Stimulated activated CD4-positive, alpha-beta T cell treated with anti-CD3 and anti-CD28 coated beads, Interleukin-1b, Interleukin-23, amount 100 ng/mL, for 1 hour (primary cell): ENCODE data around the gene RAB28.

Source experiments
- DNase-seq, 2 donors: peaks; one replicate each; pipeline ENCODE4 v3.0.0-alpha.2; 2020; ENCODE audit warnings: low read depth in 2 of 2

The RAB28 gene

DNA sequence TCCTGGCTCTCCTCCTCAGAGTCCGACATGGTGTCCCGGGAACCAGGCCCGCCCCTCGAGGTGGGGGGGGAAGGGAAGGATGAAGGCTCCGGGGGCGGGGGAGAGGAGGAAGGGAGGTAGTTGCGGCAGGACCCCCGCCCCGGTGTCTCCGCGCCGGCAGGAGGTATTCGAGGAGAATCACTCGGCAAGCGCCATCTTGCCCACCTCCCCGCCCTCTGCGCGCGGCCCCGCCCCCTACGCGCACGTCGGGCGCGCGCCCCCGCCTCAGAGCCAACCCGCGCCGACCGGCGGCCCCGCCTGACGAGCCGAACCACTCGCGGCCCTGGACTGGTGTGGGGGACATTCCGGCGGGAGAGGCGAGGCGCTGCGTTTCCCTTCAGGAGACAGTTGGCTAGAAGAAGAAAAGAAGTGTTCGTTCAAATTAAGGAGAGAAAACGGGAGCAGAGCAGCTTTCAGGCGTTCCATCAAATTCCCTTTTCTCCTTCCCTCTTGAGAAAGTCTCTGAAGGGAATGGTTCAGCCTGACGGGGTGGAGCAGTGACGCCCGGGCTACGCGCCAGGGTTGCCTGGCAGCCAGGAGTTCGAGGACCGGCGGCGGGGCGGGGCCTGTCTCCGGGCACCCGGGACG, at the start of gene RAB28:
TSS of gene RAB28 (minus strand) at position 219 of the 627 bp plus-strand sequence.
- peak; percentile 73 to 87 for DNase-seq

DNA sequence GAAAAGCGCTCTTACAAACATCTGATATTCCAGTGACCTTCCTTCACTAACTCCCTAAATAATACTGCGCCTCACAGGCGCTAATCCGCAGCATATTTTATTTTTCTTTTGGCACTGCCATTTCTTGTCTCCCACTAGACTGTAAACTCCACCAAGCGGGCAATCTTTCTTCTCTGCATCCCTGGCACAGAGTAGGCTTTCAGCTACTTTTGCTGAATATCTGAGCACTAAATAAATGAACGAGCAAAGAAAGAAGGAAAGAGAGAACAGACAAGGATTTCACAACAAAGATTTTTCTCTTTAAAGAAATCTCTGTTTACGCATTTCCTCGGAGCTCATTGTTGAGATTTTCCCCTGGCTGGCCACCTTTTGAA, 47.5 kb upstream of the RAB28 start:
- no peak for DNase-seq

- DNase-seq, result no peak
Observed at GRCh38 chr4:13530823-13531624, 46.9 kb upstream of the RAB28 start.

DNA sequence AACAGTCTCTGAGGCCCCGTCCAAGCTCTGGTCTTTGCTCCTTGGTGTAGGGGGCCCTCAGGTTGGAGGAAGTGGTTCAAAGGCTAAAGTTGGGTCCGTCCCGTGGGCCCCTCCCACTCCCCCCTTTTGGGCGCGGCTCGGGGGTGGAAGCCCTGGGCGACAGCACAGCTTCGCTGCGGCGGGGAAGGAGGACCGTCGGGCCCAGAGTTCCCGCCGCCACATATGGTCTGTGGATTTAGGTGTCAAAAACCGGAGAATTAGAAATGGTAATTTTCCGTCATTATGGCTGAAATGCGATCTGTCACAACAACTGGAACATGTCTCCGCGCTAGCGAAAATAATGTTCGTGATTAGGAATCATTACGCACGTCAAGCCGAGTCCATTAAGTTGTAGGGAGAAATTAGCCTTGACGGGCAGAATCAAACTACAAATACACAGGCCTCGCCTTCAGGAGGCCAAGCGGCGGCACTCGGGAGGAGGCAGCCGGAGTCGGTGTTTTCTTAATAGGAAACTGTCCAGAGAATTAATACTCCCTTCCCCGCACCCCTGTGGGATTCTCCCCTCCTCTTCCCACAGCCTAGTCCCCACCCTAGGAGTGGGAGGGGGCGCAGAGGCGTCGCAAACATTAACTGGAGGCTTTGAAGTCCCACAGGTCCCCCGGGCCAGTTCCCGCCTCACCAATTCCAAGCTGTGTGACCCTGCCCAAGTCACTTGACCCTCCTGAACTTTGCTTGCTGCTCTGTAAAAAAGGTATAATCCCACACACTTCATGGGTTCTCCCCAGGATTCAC, 45.2 kb upstream of the RAB28 start:
- no peak for DNase-seq

GRCh38 chr4:13528821-13529127, 44.6 kb upstream of the RAB28 start:
- DNase-seq, result no peak

DNA sequence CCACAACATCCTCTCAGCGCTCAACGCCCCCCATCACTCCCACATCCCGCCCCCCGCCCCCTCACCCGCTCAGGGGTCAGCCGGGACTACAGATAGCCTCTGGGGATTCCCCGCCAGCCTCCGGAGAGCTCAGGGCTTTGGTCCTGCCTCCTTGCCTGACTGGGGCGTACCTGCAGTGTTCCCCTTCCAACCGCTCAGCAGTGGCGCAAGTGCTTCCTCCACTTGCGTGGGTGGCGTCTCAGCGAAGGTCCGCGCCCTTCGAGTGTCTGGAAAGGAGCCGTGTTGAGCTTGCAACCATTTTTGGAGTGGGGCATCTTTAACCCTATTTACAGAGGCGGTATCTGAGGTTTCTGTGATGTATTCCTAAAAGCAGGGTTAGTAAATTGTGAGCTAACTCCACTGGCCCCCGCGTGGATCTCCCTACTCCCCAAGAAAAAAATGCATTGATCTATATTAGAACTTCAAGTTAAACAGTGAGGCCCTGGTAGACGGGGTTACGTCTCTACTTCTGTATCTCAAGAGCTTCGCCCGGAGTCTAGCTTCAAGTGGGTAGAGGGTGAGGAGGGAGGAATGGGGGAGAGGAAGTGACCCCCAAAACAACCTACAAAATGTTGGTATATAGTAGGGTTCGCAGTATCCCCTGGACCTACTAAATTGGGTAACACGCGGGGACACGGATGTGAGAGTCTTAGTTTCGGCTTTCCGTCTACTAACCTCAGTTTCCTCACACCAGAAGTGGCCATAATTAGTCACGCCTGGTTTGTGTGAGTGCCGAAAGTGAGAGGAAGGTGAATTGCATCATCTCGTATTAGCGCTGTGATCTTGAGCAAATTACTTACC, 44.1 kb upstream of the RAB28 start:
- DNase-seq, result no peak

GRCh38 chr4:13527192-13527980, 43.2 kb upstream of the RAB28 start:
- no peak for DNase-seq

- DNase-seq, result no peak
Observed at GRCh38 chr4:13526658-13527057, 42.5 kb upstream of the RAB28 start.

- no peak for DNase-seq
Observed at GRCh38 chr4:13525606-13526281, 41.6 kb upstream of the RAB28 start.

DNA sequence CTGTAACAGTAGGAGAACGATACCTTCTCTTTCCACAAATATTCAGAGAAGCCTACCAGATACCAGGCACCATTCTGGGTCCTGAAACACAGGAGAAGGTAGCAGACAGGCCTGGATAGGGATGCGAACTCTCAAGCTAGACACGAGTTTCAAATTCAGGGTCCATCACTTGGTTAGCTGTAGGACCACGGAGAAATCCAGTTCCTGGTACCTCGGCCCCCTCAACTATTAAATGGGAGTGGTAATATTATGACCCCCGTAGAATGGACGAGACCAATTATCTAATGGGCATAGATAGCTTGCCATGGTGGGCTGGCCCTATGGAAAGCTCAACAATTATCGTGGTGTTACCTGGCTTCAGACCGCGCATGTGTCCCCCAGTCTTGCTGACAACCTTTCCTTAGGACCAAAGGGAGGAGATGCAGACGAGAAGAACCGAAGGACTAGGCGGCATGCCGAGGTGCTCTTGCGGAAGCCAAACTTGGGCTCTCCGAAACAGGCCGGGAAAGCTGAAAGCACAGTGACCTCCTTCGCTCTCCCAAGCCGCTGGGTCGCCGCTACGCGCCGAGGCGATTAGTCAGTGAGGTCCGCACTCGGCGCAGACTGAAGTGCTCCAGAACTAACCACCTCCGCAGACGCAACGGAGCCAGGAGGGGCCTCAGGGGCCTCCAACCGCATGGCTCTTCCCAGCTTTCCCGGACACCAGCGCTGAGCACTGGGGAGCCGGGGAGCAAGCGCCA, 40.5 kb upstream of the RAB28 start:
- DNase-seq, result no peak

DNA sequence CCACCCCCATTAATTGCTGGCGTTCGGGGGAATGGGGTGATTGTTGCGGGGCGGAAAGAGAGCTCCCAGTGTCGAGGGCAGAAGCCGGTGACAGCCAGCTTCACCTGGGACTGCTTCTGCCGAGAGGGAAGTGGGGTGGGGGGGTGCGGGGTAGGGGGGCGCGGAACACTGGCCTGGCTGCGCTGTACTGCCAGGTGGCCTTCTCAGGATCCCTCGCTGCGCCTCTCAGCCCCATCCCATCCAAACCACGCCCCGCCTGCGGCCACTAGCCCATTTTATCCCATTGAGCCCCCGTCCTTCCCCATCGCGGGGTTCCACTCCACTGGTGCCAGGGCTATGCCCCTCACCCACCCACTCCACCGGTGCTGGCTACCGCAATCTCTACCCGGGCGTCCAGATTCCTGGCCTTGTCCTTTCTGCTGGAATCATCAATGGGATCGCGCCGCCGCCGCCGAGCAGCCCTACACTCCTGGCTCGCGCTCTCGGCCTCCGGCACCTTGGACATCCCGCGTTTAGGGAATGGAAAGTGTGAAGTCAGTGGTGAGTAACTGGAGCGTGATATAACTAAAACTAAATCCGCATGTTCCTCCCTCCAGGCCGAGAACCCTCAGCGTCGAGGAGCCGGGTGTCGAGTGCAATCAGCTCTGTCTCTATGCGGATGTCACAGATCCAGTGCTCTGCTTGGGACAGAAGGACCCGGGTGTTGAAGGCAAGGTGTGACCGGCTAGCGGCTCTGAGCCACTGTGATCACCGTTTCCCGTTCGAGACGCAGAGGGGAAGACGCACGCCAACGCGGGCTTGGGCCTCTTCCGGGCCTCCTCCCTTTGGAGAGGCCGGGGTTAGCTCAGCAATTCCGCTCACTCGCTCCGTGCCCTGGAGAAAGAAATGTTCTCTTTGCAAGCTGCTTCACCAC, 39.7 kb upstream of the RAB28 start:
- DNase-seq, result no peak

DNA sequence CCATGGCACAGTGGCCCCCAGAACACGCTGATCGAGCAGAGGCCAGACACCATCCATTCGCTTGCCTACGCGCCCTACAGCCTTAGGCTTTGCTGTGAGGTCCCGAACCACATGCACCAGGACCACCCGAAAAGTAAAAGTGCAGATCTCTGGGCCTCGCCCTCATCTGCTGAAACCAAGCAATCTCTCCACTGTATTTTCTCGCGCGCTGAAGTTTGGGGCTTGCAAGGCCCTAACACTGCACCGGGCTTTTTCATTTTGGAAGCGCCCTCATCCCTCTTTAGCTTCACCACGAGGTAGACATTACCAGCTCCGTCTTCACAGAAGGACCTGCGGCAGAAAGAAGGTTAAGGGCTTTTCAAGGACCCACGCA, 39.0 kb upstream of the RAB28 start:
- no peak for DNase-seq

GRCh38 chr4:13522282-13523104, 38.4 kb upstream of the RAB28 start:
- DNase-seq, result no peak

- DNase-seq, result no peak
Observed at GRCh38 chr4:13521047-13521446, 36.9 kb upstream of the RAB28 start.

GRCh38 chr4:13516315-13516860, 32.2 kb upstream of the RAB28 start:
- DNase-seq, result no peak

- DNase-seq, result no peak
Observed at GRCh38 chr4:13515268-13515667, 31.1 kb upstream of the RAB28 start.

GRCh38 chr4:13514722-13515121, 30.6 kb upstream of the RAB28 start:
- no peak for DNase-seq

- no peak for DNase-seq
Observed at GRCh38 chr4:13511101-13511500, 27.0 kb upstream of the RAB28 start.
